PC-9 (cell line): ENCODE results near the gene ANKDD1A.

ENCODE experiments used
- CTCF ChIP-seq: fragments of 200-600 bp; sonication (generic); conservative IDR thresholded peaks from 2 replicates; pipeline ENCODE4 v1.6.1; 2017; ENCODE audit warnings: mixed run types, antibody characterized with exemption, mild to moderate bottlenecking, moderate library complexity
- EZH2 ChIP-seq: fragments of 200-600 bp; sonication (generic); IDR thresholded peaks from 2 replicates; pipeline ENCODE4 v1.8.0; 2017; ENCODE audit warnings: antibody characterized with exemption, low read depth

GRCh38 chr15:64917211-64917610, 5.5 kb downstream of the ANKDD1A start:
- TF ChIP-seq CTCF (no peak), EZH2 (no peak)
